Superior temporal gyrus (tissue), 1 donor: ENCODE data around the gene CHIA.
"Not testable (repeated sequence)": the region's sequence is repeated elsewhere in the genome, so short reads cannot be mapped to it uniquely, and the experiment has no call there.

Source experiments
- DNase-seq: peaks from one replicate; pipeline ENCODE4 v3.0.0-alpha.2; 2016; ENCODE audit errors: extremely low spot score

The CHIA gene

GRCh38 chr1:111285879-111286278 lies 4.8 kb upstream of the CHIA start:
- no peak for DNase-seq

GRCh38 chr1:111286912-111287311 lies 3.7 kb upstream of the CHIA start:
- DNase-seq: no peak

- no peak for DNase-seq
These were observed 1.3 kb upstream of the CHIA start for GRCh38 chr1:111289371-111289770.

- DNase-seq: no peak
These were observed 547 bp upstream of the CHIA start for GRCh38 chr1:111290104-111290503.

- no peak for DNase-seq
These were observed 3.7 kb downstream of the CHIA start for GRCh38 chr1:111294390-111294789.

- DNase-seq: no peak
These were observed 11.7 kb downstream of the CHIA start for GRCh38 chr1:111302374-111302773.

- DNase-seq: no peak
These were observed 19.0 kb downstream of the CHIA start for GRCh38 chr1:111309690-111310089.

GRCh38 chr1:111318523-111318922 lies 27.9 kb downstream of the CHIA start:
- no peak for DNase-seq

- DNase-seq: no peak
These were observed 29.6 kb downstream of the CHIA start for GRCh38 chr1:111320066-111320879.

GRCh38 chr1:111323231-111323630 lies 32.6 kb downstream of the CHIA start:
- DNase-seq: no peak

GRCh38 chr1:111332190-111332589 lies 41.5 kb downstream of the CHIA start:
- no peak for DNase-seq

GRCh38 chr1:111334169-111334568 lies 43.5 kb downstream of the CHIA start:
- no peak for DNase-seq

- not testable (repeated sequence) for DNase-seq
These were observed 44.7 kb downstream of the CHIA start for GRCh38 chr1:111335214-111335877.

- not testable (repeated sequence) for DNase-seq
These were observed 48.2 kb downstream of the CHIA start for GRCh38 chr1:111338849-111339248.

- peak; percentile 83 for DNase-seq
These were observed 55.6 kb downstream of the CHIA start for GRCh38 chr1:111346089-111346885.

- no peak for DNase-seq
These were observed 56.4 kb downstream of the CHIA start for GRCh38 chr1:111347026-111347425.

- DNase-seq: no peak
These were observed 61.0 kb downstream of the CHIA start for GRCh38 chr1:111351700-111352099.

GRCh38 chr1:111354584-111354983 lies 63.9 kb downstream of the CHIA start:
- DNase-seq: no peak

- no peak for DNase-seq
These were observed 68.3 kb downstream of the CHIA start for GRCh38 chr1:111358964-111359363.

GRCh38 chr1:111359376-111359775 lies 68.7 kb downstream of the CHIA start:
- no peak for DNase-seq

GRCh38 chr1:111360257-111360656 lies 69.6 kb downstream of the CHIA start:
- DNase-seq: not testable (repeated sequence)

GRCh38 chr1:111361761-111362160 lies 71.1 kb downstream of the CHIA start:
- DNase-seq: no peak
